SK-MEL-5 (cell line): ENCODE data around the gene C1QTNF1. TPM values are rescaled to one million over a fixed set of nuclear protein-coding genes. Genes with fewer than 3 reads are reported as not detected.

ENCODE experiments used
- DNase-seq: peaks from one replicate; pipeline ENCODE4 v3.0.0-alpha.2; 2016; ENCODE audit warnings: low read depth, low spot score
- in situ Hi-C: cut with HindIII; loops from 2 replicates; pipeline ENCODE4 v1.10.0; 2016; ENCODE audit warnings: low sequenced_read_pairs, high pct_unique_total_duplicates, low pct_unique_long_range_greater_than_20kb
- total RNA-seq: library from RNA; depleted of rRNA; stranded (reverse); fragments of >200 nt; shearing (Covaris generic); gene quantifications from 2 replicates; pipeline ENCODE4 v1.2.3, GENCODE V29; 2014

Gene C1QTNF1
- total RNA-seq, 1 experiment from 2014 or later, result 15.7 TPM

- in situ Hi-C loops, result no loop called here
- DNase-seq, result no peak
Observed at GRCh38 chr17:78991017-78991738, 32.8 kb upstream of the C1QTNF1 start.

GRCh38 chr17:78991906-78992532, 31.9 kb upstream of the C1QTNF1 start:
- in situ Hi-C loops, result no loop called here
- DNase-seq, result no peak

- in situ Hi-C loops, result no loop called here
- no peak for DNase-seq
Observed at GRCh38 chr17:78992542-78993212, 31.3 kb upstream of the C1QTNF1 start.

GRCh38 chr17:78993241-78993956, 30.6 kb upstream of the C1QTNF1 start:
- peak; percentile 79 for DNase-seq
- in situ Hi-C loops, result no loop called here

- in situ Hi-C loops, result no loop called here
- no peak for DNase-seq
Observed at GRCh38 chr17:78993981-78994671, 29.8 kb upstream of the C1QTNF1 start.

GRCh38 chr17:78995022-78995760, 28.8 kb upstream of the C1QTNF1 start:
- DNase-seq, result no peak
- in situ Hi-C loops, result no loop called here

- in situ Hi-C loops, result no loop called here
- no peak for DNase-seq
Observed at GRCh38 chr17:78995761-78996451, 28.1 kb upstream of the C1QTNF1 start.

GRCh38 chr17:78996781-78997201, 27.2 kb upstream of the C1QTNF1 start:
- in situ Hi-C loops, result no loop called here
- no peak for DNase-seq

GRCh38 chr17:78997231-78997741, 26.7 kb upstream of the C1QTNF1 start:
- in situ Hi-C loops, result no loop called here
- DNase-seq, result no peak

- in situ Hi-C loops, result no loop called here
- no peak for DNase-seq
Observed at GRCh38 chr17:78997881-78998280, 26.1 kb upstream of the C1QTNF1 start.

- DNase-seq, result no peak
- in situ Hi-C loops, result no loop called here
Observed at GRCh38 chr17:78998311-78999055, 25.5 kb upstream of the C1QTNF1 start.

GRCh38 chr17:78999056-78999768, 24.8 kb upstream of the C1QTNF1 start:
- DNase-seq, result no peak
- in situ Hi-C loops, result no loop called here

GRCh38 chr17:78999947-79000395, 24.0 kb upstream of the C1QTNF1 start:
- in situ Hi-C loops, result no loop called here
- no peak for DNase-seq

GRCh38 chr17:79000396-79001189, 23.4 kb upstream of the C1QTNF1 start:
- DNase-seq, result no peak

More at GRCh38 chr17:79000396-79001189, 23.4 kb upstream of the C1QTNF1 start:
- in situ Hi-C loops, result no loop called here
